Stimulated activated effector memory CD8-positive, alpha-beta T cell treated with anti-CD3 and anti-CD28 coated beads, Interleukin-12 subunit alpha, Interleukin-12 subunit beta, amount 100 ng/mL, for 72 hours (primary cell): Measurements from ENCODE around the gene CCR5AS.
"Not testable (repeated sequence)": the region's sequence is repeated elsewhere in the genome, so short reads cannot be mapped to it uniquely, and the experiment has no call there.

Experiments
- ATAC-seq: fragments of 150-1000 bp; cut with Tn5 transposase; 2 replicates; pipeline ENCODE4 v1.10.0; 2021
- DNase-seq, 2 donors: peaks; one replicate each; pipeline ENCODE4 v3.0.0; 2021 to 2022; ENCODE audit warnings: low spot score in 2 of 2
- H3K27ac Mint-ChIP-seq: one replicate; pipeline ENCODE4 v1.8.0; 2022; ENCODE audit warnings: mild to moderate bottlenecking, mixed read lengths
- H3K36me3 Mint-ChIP-seq: one replicate; pipeline ENCODE4 v1.8.0; 2022; ENCODE audit warnings: mild to moderate bottlenecking, mixed read lengths
- H3K4me1 Mint-ChIP-seq: one replicate; pipeline ENCODE4 v1.8.0; 2022; ENCODE audit warnings: mixed read lengths
- H3K4me3 Mint-ChIP-seq: one replicate; pipeline ENCODE4 v1.8.0; 2022; ENCODE audit warnings: mild to moderate bottlenecking, mixed read lengths
- H3K9me3 Mint-ChIP-seq: one replicate; pipeline ENCODE4 v1.8.0; 2022; ENCODE audit warnings: mixed read lengths

Gene CCR5AS

GRCh38 chr3:46435081-46435726 lies 28.3 kb upstream of the CCR5AS start:
- ATAC-seq (no peak), DNase-seq (no peak)
- Mint-ChIP-seq H3K4me3 (no peak overlapping the region), H3K4me1 (peaks cover 4% of the 10 kb centered on the region), H3K9me3 (peaks cover 5% of the 10 kb centered on the region), H3K36me3 (no peaks in the 10 kb centered on the region), H3K27ac (no peak overlapping the region)

GRCh38 chr3:46433841-46434240 lies 27.0 kb upstream of the CCR5AS start:
- Mint-ChIP-seq H3K4me1 (peaks cover 4% of the 10 kb centered on the region), H3K9me3 (peaks cover 5% of the 10 kb centered on the region), H3K27ac (no peak overlapping the region), H3K36me3 (no peaks in the 10 kb centered on the region), H3K4me3 (no peak overlapping the region)
- DNase-seq (no peak), ATAC-seq (no peak)

GRCh38 chr3:46433118-46433517 lies 26.3 kb upstream of the CCR5AS start:
- H3K27ac Mint-ChIP-seq, H3K36me3 Mint-ChIP-seq, DNase-seq, H3K4me3 Mint-ChIP-seq, H3K4me1 Mint-ChIP-seq, H3K9me3 Mint-ChIP-seq, ATAC-seq: not testable (repeated sequence)

GRCh38 chr3:46431905-46432304 lies 25.0 kb upstream of the CCR5AS start:
- H3K4me1 Mint-ChIP-seq, H3K9me3 Mint-ChIP-seq, H3K27ac Mint-ChIP-seq, H3K4me3 Mint-ChIP-seq, H3K36me3 Mint-ChIP-seq, DNase-seq, ATAC-seq: not testable (repeated sequence)

- not testable (repeated sequence) for H3K27ac Mint-ChIP-seq, ATAC-seq, H3K4me3 Mint-ChIP-seq, H3K36me3 Mint-ChIP-seq, H3K9me3 Mint-ChIP-seq, DNase-seq
- H3K4me1 Mint-ChIP-seq, result peaks cover 15% of the 10 kb centered on the region
These were observed 24.0 kb upstream of the CCR5AS start for GRCh38 chr3:46430879-46431278.

GRCh38 chr3:46429671-46430070 lies 22.8 kb upstream of the CCR5AS start:
- H3K4me3 Mint-ChIP-seq, result no peak overlapping the region
- no peaks in the 10 kb centered on the region for H3K36me3 Mint-ChIP-seq
- H3K9me3 Mint-ChIP-seq, result peaks cover 5% of the 10 kb centered on the region
- no peak overlapping the region for H3K27ac Mint-ChIP-seq
- ATAC-seq, result no peak
- no peak for DNase-seq
- peaks cover 15% of the 10 kb centered on the region for H3K4me1 Mint-ChIP-seq

- Mint-ChIP-seq H3K4me3 (no peak overlapping the region), H3K36me3 (no peaks in the 10 kb centered on the region), H3K27ac (no peak overlapping the region), H3K9me3 (peaks cover 5% of the 10 kb centered on the region), H3K4me1 (peaks cover 15% of the 10 kb centered on the region)
- no peak for DNase-seq
- ATAC-seq, result no peak
These were observed 22.4 kb upstream of the CCR5AS start for GRCh38 chr3:46429250-46429649.

- DNase-seq, result no peak
- no peak for ATAC-seq
- no peak overlapping the region for H3K4me3 Mint-ChIP-seq
- H3K9me3 Mint-ChIP-seq, result peaks cover 5% of the 10 kb centered on the region
- H3K36me3 Mint-ChIP-seq, result no peaks in the 10 kb centered on the region
- H3K27ac Mint-ChIP-seq, result no peak overlapping the region
- peaks cover 12% of the 10 kb centered on the region for H3K4me1 Mint-ChIP-seq
These were observed 21.3 kb upstream of the CCR5AS start for GRCh38 chr3:46427916-46428833.

GRCh38 chr3:46427404-46427803 lies 20.5 kb upstream of the CCR5AS start:
- not testable (repeated sequence) for H3K36me3 Mint-ChIP-seq, DNase-seq, H3K9me3 Mint-ChIP-seq, H3K27ac Mint-ChIP-seq, ATAC-seq, H3K4me3 Mint-ChIP-seq
- peaks cover 11% of the 10 kb centered on the region for H3K4me1 Mint-ChIP-seq

GRCh38 chr3:46426476-46426875 lies 19.6 kb upstream of the CCR5AS start:
- ATAC-seq, H3K36me3 Mint-ChIP-seq, DNase-seq, H3K4me3 Mint-ChIP-seq, H3K9me3 Mint-ChIP-seq, H3K27ac Mint-ChIP-seq: not testable (repeated sequence)
- H3K4me1 Mint-ChIP-seq, result peaks cover 11% of the 10 kb centered on the region

GRCh38 chr3:46423588-46423987 lies 16.7 kb upstream of the CCR5AS start:
- H3K27ac Mint-ChIP-seq, result no peak overlapping the region
- DNase-seq (no peak), ATAC-seq (no peak)
- H3K4me1 Mint-ChIP-seq, result peaks cover 11% of the 10 kb centered on the region
- H3K36me3 Mint-ChIP-seq, result no peaks in the 10 kb centered on the region
- no peak overlapping the region for H3K4me3 Mint-ChIP-seq
- H3K9me3 Mint-ChIP-seq, result no peaks in the 10 kb centered on the region

- Mint-ChIP-seq H3K4me1 (peaks cover 11% of the 10 kb centered on the region), H3K36me3 (no peaks in the 10 kb centered on the region), H3K9me3 (no peaks in the 10 kb centered on the region), H3K27ac (no peak overlapping the region), H3K4me3 (no peak overlapping the region)
- DNase-seq, result no peak
- ATAC-seq, result no peak
These were observed 15.8 kb upstream of the CCR5AS start for GRCh38 chr3:46422617-46423016.

- peaks cover under 1% of the 10 kb centered on the region for H3K4me1 Mint-ChIP-seq
- no peaks in the 10 kb centered on the region for H3K9me3 Mint-ChIP-seq
- no peak overlapping the region for H3K27ac Mint-ChIP-seq
- no peaks in the 10 kb centered on the region for H3K36me3 Mint-ChIP-seq
- no peak overlapping the region for H3K4me3 Mint-ChIP-seq
- ATAC-seq, result no peak
- no peak for DNase-seq
These were observed 14.1 kb upstream of the CCR5AS start for GRCh38 chr3:46420931-46421330.

- ATAC-seq (no peak), DNase-seq (no peak)
- Mint-ChIP-seq H3K4me1 (no peaks in the 10 kb centered on the region), H3K27ac (no peak overlapping the region), H3K9me3 (no peaks in the 10 kb centered on the region), H3K36me3 (no peaks in the 10 kb centered on the region), H3K4me3 (no peak overlapping the region)
These were observed 12.9 kb upstream of the CCR5AS start for GRCh38 chr3:46419816-46420215.

- ATAC-seq (no peak), DNase-seq (no peak)
- no peak overlapping the region for H3K4me3 Mint-ChIP-seq
- no peak overlapping the region for H3K27ac Mint-ChIP-seq
- H3K9me3 Mint-ChIP-seq, result no peaks in the 10 kb centered on the region
- no peaks in the 10 kb centered on the region for H3K36me3 Mint-ChIP-seq
- H3K4me1 Mint-ChIP-seq, result no peaks in the 10 kb centered on the region
These were observed 11.2 kb upstream of the CCR5AS start for GRCh38 chr3:46417841-46418611.
